ENCODE results near the gene TBC1D8.

DNA sequence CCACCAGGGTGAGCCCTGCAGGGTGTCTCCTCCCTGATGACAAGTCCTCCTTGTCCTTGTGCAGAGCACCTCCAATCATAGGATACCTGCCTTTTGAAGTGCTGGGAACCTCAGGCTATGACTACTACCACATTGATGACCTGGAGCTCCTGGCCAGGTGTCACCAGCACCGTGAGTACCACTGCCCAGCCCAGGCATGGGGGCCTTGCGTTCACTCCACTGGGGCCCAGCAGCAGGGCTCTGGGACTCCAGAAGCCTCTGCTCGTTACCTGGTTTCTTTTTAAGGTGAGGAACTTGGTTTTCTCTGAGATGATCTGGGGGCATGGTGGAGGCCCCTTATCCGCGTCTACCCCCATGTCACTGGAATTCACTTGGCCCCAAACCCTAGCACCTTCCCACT lies 185.6 kb downstream of the TBC1D8 start:
- no peak for TF ChIP-seq ZFP30 (CRISPR knock-in tag; IDR thresholded peaks at IDR 0.05)
- TF ChIP-seq ARNTL (CRISPR knock-in tag; IDR thresholded peaks at IDR 0.05; ENCODE audit: borderline replicate concordance, low read depth) = no peak
- TF ChIP-seq ZNF70 (CRISPR knock-in tag; IDR thresholded peaks at IDR 0.05) = no peak
- TF ChIP-seq, protein P1, sequence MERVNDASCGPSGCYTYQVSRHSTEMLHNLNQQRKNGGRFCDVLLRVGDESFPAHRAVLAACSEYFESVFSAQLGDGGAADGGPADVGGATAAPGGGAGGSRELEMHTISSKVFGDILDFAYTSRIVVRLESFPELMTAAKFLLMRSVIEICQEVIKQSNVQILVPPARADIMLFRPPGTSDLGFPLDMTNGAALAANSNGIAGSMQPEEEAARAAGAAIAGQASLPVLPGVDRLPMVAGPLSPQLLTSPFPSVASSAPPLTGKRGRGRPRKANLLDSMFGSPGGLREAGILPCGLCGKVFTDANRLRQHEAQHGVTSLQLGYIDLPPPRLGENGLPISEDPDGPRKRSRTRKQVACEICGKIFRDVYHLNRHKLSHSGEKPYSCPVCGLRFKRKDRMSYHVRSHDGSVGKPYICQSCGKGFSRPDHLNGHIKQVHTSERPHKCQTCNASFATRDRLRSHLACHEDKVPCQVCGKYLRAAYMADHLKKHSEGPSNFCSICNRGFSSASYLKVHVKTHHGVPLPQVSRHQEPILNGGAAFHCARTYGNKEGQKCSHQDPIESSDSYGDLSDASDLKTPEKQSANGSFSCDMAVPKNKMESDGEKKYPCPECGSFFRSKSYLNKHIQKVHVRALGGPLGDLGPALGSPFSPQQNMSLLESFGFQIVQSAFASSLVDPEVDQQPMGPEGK (CRISPR knock-in tag; IDR thresholded peaks at IDR 0.05; ENCODE audit: borderline replicate concordance) = no peak
- no peak for TF ChIP-seq ESRRG (CRISPR knock-in tag; IDR thresholded peaks at IDR 0.05)
- TF ChIP-seq, protein P2, sequence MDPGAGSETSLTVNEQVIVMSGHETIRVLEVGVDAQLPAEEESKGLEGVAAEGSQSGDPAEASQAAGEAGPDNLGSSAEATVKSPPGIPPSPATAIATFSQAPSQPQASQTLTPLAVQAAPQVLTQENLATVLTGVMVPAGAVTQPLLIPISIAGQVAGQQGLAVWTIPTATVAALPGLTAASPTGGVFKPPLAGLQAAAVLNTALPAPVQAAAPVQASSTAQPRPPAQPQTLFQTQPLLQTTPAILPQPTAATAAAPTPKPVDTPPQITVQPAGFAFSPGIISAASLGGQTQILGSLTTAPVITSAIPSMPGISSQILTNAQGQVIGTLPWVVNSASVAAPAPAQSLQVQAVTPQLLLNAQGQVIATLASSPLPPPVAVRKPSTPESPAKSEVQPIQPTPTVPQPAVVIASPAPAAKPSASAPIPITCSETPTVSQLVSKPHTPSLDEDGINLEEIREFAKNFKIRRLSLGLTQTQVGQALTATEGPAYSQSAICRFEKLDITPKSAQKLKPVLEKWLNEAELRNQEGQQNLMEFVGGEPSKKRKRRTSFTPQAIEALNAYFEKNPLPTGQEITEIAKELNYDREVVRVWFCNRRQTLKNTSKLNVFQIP (CRISPR knock-in tag; IDR thresholded peaks at IDR 0.05; ENCODE audit: borderline replicate concordance, low read depth) = no peak
- TF ChIP-seq, protein P3, sequence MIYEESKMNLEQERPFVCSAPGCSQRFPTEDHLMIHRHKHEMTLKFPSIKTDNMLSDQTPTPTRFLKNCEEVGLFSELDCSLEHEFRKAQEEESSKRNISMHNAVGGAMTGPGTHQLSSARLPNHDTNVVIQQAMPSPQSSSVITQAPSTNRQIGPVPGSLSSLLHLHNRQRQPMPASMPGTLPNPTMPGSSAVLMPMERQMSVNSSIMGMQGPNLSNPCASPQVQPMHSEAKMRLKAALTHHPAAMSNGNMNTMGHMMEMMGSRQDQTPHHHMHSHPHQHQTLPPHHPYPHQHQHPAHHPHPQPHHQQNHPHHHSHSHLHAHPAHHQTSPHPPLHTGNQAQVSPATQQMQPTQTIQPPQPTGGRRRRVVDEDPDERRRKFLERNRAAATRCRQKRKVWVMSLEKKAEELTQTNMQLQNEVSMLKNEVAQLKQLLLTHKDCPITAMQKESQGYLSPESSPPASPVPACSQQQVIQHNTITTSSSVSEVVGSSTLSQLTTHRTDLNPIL (CRISPR knock-in tag; IDR thresholded peaks at IDR 0.05; ENCODE audit: low read depth) = no peak
- TF ChIP-seq ZNF8 (CRISPR knock-in tag; IDR thresholded peaks at IDR 0.05) = no peak
- TF ChIP-seq SNAI2 (CRISPR knock-in tag; IDR thresholded peaks at IDR 0.05) = no peak
- no peak for TF ChIP-seq CSDC2 (CRISPR knock-in tag; IDR thresholded peaks at IDR 0.05)
- no peak for TF ChIP-seq RARB (CRISPR knock-in tag; IDR thresholded peaks at IDR 0.05)
- no peak for TF ChIP-seq OSR1 (CRISPR knock-in tag; IDR thresholded peaks at IDR 0.05)
- no peak for TF ChIP-seq ISL1 (CRISPR knock-in tag; IDR thresholded peaks at IDR 0.05)

Data from SK-N-SH treated with all-trans-retinoic acid at 6 μM for 48 hours (cell line).